ENCODE data around the gene ZSWIM6.
"Not testable (repeated sequence)": the region's sequence is repeated elsewhere in the genome, so short reads cannot be mapped to it uniquely, and the experiment has no call there.

Gene ZSWIM6

GRCh38 chr5:61366497-61367240 lies 34.6 kb downstream of the ZSWIM6 start:
- DNase-seq = peak; percentile 71

- DNase-seq = no peak
These were observed 38.4 kb downstream of the ZSWIM6 start for GRCh38 chr5:61370506-61370905.

- DNase-seq = peak; percentile 67
These were observed 39.4 kb downstream of the ZSWIM6 start for GRCh38 chr5:61371474-61371873.

GRCh38 chr5:61379677-61380076 lies 47.6 kb downstream of the ZSWIM6 start:
- DNase-seq = no peak

- no peak for DNase-seq
These were observed 49.9 kb downstream of the ZSWIM6 start for GRCh38 chr5:61381968-61382367.

GRCh38 chr5:61385627-61386026 lies 53.6 kb downstream of the ZSWIM6 start:
- no peak for DNase-seq

GRCh38 chr5:61386045-61386800 lies 54.2 kb downstream of the ZSWIM6 start:
- no peak for DNase-seq

- DNase-seq = no peak
These were observed 57.6 kb downstream of the ZSWIM6 start for GRCh38 chr5:61389609-61390008.

GRCh38 chr5:61394078-61394704 lies 62.1 kb downstream of the ZSWIM6 start:
- DNase-seq = no peak

- DNase-seq = no peak
These were observed 62.7 kb downstream of the ZSWIM6 start for GRCh38 chr5:61394793-61395192.

GRCh38 chr5:61397238-61397637 lies 65.2 kb downstream of the ZSWIM6 start:
- peak; percentile 6 for DNase-seq

GRCh38 chr5:61397937-61398336 lies 65.9 kb downstream of the ZSWIM6 start:
- no peak for DNase-seq

- DNase-seq = no peak
These were observed 66.4 kb downstream of the ZSWIM6 start for GRCh38 chr5:61398440-61398839.

- DNase-seq = no peak
These were observed 67.6 kb downstream of the ZSWIM6 start for GRCh38 chr5:61399679-61400078.

- no peak for DNase-seq
These were observed 69.7 kb downstream of the ZSWIM6 start for GRCh38 chr5:61401726-61402125.

- no peak for DNase-seq
These were observed 70.3 kb downstream of the ZSWIM6 start for GRCh38 chr5:61402244-61402823.

GRCh38 chr5:61402970-61403900 lies 71.2 kb downstream of the ZSWIM6 start:
- DNase-seq = no peak

- no peak for DNase-seq
These were observed 73.6 kb downstream of the ZSWIM6 start for GRCh38 chr5:61405511-61406295.

GRCh38 chr5:61406497-61406896 lies 74.4 kb downstream of the ZSWIM6 start:
- DNase-seq = not testable (repeated sequence)

- DNase-seq = no peak
These were observed 75.7 kb downstream of the ZSWIM6 start for GRCh38 chr5:61407706-61408270.

Data from NCI-H2171 treated with DMSO at 0.1 percent for 48 hours (cell line).